ENCODE measurements around the gene SLC35F5.

DNA sequence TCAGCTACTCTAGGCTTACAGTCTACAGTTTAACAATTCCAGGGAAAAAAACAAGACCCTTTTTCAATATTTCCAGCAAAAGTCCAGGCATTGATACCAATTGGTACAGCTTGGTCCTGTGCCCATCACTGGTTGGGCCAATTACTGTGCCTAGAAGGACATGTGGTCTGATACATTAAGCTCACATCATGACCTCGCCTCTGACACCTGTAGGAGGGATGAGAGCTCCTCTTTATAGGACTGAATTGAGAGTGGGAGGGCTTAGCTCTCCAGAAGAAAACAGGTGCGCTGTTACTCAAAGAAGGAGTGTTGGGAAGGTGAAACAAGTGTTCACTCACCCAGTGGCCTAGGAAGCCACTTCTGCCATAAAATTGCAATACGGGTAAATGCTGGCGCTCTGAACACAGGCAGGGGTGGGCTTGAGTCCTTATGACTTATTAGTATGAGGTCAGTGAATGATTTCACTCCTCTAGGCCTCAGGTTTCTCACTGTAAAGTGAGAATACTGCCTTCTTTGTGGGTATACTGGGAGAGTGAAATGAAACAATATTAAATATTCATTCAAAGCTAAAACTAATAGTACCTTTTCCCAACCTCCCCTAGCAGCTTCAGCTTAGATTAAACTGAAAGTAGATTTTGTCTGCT lies 79.7 kb downstream of the SLC35F5 start:
- TF ChIP-seq EZH2 (IDR thresholded peaks at IDR 0.05; ENCODE audit: low read length) (no peak), CTCF (optimal IDR thresholded peaks at IDR 0.05 in 1 of 3, IDR thresholded peaks at IDR 0.05 in 1 of 3, conservative IDR thresholded peaks at IDR 0.05 in 1 of 3; ENCODE audit: extremely low read depth in 1 of 3, insufficient read depth in 2 of 3, low read length in 3 of 3) (no peak)
